GM18909 (cell line): ENCODE data around the gene USP32.

Experiments
- ATAC-seq: cut with Tn5 transposase; IDR thresholded peaks from one replicate; pipeline ENCODE4 v1.9.1; 2021; ENCODE audit warnings: mild to moderate bottlenecking; ENCODE audit not compliant: unreplicated experiment, poor library complexity

USP32 gene

GRCh38 chr17:60305141-60305540, 86.8 kb downstream of the USP32 start:
- peak; percentile 60 for ATAC-seq

GRCh38 chr17:60304502-60304901, 87.4 kb downstream of the USP32 start:
- ATAC-seq = no peak

- ATAC-seq = no peak
These were observed 88.4 kb downstream of the USP32 start for GRCh38 chr17:60303406-60304099.

- no peak for ATAC-seq
These were observed 90.3 kb downstream of the USP32 start for GRCh38 chr17:60301649-60302048.

- no peak for ATAC-seq
These were observed 91.0 kb downstream of the USP32 start for GRCh38 chr17:60300949-60301348.

- no peak for ATAC-seq
These were observed 91.9 kb downstream of the USP32 start for GRCh38 chr17:60300011-60300410.

- ATAC-seq = no peak
These were observed 94.1 kb downstream of the USP32 start for GRCh38 chr17:60297760-60298401.

GRCh38 chr17:60296177-60296576, 95.8 kb downstream of the USP32 start:
- ATAC-seq = no peak

GRCh38 chr17:60293580-60294335, 98.2 kb downstream of the USP32 start:
- no peak for ATAC-seq

GRCh38 chr17:60292697-60293096, 99.2 kb downstream of the USP32 start:
- ATAC-seq = no peak

GRCh38 chr17:60284709-60285108, 107.2 kb downstream of the USP32 start:
- no peak for ATAC-seq

- ATAC-seq = no peak
These were observed 108.1 kb downstream of the USP32 start for GRCh38 chr17:60283816-60284215.

GRCh38 chr17:60280673-60281072, 111.3 kb downstream of the USP32 start:
- no peak for ATAC-seq

- no peak for ATAC-seq
These were observed 113.7 kb downstream of the USP32 start for GRCh38 chr17:60278237-60278636.

- no peak for ATAC-seq
These were observed 114.7 kb downstream of the USP32 start for GRCh38 chr17:60277258-60277657.

GRCh38 chr17:60269417-60269816, 122.5 kb downstream of the USP32 start:
- ATAC-seq = no peak

GRCh38 chr17:60260540-60260939, 131.4 kb downstream of the USP32 start:
- no peak for ATAC-seq

GRCh38 chr17:60258313-60258712, 133.6 kb downstream of the USP32 start:
- no peak for ATAC-seq

- ATAC-seq = no peak
These were observed 135.8 kb downstream of the USP32 start for GRCh38 chr17:60256174-60256573.

GRCh38 chr17:60253048-60253447, 138.9 kb downstream of the USP32 start:
- no peak for ATAC-seq

GRCh38 chr17:60252459-60252858, 139.5 kb downstream of the USP32 start:
- ATAC-seq = no peak
